GM19438 (cell line): ENCODE measurements around the gene ATP1B4.

ENCODE experiments used
- ATAC-seq: cut with Tn5 transposase; IDR thresholded peaks from one replicate; pipeline ENCODE4 v1.9.1; 2021; ENCODE audit warnings: low read depth; ENCODE audit not compliant: unreplicated experiment

The ATP1B4 gene

DNA sequence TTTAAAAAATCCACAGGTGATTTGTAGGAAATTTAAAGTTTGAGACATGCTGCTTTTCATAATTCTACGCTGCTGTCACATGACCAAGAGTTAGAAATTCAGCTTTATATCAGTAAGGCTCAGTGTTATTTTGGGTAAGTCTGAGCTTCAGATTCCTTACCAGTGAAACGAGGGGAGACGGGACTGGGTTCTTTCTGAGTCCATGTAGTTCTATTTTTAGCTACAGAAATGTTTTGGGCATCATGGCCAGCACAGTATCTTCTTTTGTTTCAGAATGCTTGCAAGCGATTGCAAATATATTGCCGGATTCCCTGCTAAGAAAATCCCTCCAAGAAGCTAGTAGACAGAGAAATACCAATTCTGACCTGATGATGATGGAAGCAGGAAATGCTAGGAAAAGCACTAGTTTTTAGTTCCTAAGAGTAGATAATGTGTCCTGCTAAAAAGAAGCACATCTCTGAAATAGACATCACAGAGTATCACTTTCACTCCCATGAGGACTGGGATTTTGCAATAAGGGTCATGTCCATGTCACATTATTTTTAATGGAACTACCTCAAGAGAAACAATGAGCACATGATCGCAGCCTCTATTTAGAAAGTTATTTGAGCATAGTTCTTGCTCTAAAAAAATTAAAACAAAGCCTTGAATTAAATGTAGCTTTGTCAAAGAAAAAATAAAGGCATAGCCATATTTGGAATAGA lies 10.9 kb downstream of the ATP1B4 start:
- no peak for ATAC-seq

DNA sequence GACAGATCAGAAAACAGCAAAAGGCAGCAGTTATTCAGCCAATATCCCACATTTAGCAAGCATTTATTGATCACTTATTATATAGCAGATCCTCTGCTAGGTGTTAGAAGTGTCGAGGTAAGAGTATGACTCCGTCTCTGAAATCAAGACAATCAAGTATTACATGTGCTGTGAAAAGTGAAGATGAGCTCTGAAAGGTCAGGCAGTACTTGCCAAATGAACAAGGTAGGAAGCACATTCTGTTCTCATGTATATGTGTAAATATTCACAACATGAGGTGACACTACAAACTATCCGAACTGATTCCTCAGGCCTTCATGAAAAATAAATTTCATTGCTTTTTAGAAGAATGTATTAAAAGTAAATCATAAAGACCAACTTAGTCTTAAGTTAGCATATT lies 15.3 kb downstream of the ATP1B4 start:
- no peak for ATAC-seq

DNA sequence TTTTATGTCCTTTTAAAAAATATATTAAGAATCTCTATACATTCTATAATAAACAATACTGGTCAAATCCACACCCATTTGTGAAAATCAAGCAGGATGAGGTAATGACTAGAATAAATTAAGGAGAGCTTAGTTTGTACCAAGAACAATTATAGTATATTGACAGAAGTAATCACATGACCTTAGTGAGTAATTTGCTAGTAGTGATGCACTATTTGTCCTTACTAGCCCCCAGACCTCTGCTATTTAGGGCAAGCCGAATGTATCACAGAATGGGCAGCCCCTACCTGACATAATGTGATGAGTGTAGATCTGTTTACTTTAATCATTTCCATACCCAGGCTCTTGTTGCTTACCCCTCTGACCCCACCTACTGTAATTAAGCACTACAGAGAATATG lies 15.8 kb downstream of the ATP1B4 start:
- no peak for ATAC-seq

DNA sequence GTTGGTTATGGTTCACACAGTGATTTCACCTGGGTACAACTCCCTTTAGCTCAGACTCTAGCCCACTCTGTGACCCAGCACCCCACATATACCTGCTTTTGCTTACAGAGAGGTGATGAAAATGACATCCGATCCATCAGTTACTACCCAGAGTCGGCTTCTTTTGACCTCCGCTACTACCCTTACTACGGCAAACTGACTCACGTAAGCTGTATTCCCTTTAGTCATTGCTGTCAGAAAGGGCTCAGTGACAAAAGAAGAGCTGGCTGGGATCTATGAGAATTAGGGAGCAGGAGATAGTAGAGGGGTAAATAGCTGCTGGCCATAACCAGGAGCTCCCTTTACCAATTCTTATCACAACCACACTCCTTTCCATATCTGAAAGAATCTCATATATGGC lies 16.7 kb downstream of the ATP1B4 start:
- ATAC-seq, result no peak

DNA sequence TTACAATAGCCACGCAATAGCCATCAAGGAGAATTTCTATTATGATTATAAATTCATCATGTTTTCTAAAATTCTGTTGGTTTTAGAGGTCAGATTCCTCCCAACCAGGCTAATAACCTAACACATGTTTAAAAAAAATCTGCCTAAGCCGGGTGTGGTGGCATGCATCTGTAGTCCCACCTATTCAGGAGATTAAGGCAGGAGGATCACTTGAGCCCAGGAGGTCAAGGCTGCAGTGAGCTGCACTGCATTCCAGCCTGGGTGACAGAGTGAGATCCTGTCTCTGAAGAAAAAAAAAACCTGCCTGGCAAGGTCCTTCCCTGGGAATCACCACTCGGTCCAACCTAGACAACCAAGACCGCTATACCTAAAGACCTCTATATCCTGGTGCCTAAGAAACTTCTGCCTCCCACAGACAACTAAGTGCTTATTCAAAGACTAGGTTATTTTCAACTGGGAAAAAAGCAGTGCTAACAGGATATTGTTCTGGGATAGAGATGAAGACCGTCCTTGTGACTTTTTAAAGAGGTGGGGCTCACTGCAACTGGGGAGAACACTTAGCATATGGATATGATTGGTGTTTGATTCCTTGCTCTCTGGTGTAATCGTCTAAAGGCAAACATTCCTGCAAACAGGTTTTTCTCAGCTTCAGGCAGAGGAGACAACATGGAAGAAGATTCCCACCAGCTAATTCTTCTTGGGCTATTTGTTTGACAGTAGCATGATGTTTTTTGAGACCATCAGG lies 18.2 kb downstream of the ATP1B4 start:
- no peak for ATAC-seq

DNA sequence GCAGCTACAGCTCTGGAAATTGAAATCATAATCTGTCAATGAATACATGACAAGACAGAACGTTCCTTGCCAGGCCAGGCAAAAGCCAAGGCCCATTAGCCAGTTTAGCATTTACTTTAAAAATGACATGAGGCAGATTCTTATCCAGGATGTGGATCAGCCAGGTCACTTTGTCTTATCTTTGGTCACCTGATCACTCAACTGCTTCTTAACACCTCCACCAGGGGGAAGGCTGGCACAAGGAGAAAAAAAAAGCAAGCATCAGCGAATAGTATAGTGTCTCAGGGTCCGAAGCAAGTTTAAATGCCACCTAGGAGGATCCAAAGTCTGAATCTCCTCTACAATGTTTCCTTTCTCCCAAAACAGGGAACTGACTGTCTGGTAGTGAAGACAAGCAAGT lies 18.8 kb downstream of the ATP1B4 start:
- no peak for ATAC-seq

DNA sequence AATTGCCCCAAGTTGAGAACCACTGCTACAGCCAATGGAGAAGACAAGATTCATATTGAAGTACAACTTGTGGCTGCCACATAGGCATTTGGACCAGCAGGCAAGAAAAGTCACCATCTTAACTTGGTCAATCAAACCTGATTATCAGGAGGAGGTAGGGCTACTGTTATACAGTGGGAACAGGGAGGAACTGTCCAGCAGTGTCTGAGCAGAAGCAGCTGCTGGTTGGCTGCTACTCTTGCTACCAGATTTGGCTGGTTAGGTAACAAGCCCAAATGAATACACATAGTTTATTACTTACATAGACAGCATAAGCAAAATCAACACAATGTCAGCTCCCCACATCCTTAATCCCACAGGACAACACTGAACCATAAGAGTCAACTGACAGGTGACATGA lies 39.4 kb downstream of the ATP1B4 start:
- no peak for ATAC-seq

DNA sequence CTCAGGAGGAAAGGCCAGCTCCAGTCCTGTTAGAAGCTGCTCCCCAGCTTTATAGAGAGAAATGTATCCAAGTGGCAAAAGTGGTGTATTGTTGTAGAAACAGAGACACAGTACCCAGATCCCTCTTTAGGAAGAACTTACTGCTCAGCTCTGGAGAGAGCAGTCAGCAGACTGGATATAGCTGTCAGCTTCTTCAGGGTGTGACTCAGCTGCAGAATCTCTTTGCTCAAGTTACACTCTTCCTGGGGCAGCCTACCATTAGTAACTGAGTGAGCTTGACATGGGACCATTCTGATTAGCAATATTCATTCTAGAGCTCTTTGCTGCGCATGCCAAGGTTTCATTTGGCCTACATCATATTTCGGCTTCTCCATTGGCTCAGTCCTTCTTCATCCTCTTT lies 40.5 kb downstream of the ATP1B4 start:
- no peak for ATAC-seq

DNA sequence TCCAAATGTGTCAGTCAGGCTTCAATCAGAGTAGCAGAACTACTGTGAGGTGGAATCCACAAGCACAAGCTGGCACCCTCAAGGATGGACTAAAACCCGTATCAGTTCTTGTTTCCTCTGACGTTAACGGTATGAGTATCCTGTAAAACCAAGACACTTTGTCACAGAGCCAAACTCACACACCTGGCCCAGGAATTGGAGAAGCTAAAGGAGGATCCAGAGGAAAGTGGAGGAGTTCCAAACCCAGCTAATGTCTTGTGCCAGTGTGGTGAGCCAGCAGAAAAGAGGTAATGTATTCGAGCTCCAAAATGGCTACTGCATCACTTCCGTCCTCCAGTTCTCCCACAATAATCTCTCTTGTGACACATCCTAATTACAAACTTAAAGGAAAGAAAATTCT lies 44.7 kb downstream of the ATP1B4 start:
- ATAC-seq, result no peak

DNA sequence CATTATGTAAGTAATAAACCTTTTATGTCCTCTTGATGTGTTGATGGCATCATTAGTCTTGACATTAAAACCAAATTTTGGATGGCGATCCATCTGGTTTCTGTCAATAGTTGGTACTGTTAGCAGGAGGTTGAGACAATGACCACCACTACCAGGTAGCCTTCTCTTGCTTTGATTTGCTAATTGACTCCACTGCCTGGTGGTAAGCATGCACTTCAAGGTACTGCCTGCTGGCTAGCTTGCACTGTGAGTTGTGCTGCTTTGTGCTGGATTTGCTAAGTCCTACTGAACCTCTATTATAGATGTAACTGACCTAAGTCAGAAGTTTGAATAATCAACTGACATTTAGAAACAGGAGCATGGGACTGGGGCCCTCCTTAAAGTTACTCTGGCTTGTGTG lies 46.3 kb downstream of the ATP1B4 start:
- ATAC-seq, result no peak

DNA sequence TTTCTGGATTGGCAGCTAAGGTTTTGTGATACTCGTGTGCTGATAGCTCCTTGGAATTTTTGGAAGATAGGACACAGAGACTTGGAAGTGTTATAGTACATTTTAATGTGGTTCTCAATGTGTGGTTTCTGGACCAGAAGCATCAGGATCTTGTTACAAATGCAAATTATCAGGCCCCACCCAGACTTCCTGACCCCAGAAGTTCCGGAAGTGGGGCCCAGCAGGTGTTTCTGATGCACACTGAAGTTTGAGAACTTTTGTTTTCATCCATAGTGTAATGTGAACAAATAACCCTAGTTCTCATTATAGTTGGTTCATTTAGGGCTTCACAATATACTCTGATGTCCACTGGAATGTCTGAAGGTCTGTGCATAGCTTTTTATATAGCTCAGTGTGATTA lies 57.6 kb downstream of the ATP1B4 start:
- ATAC-seq, result peak; percentile 65

DNA sequence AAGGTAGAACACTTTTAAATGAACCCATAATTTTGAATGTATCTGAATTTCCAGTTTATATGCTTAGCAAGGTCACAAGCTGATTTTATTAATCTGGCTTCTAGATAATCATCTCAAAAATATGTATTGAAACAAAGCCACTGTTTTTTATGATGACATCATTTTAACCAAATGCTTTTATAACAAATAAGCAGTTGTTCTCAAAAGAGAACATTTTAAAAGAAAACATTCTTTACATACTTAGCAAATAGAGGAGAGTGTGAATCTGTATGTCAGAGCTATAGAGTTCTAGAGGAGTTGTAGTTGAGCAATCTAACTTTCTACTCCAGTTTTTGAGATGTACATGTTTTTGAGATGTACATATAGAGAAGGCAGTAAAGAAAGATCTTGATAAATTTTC lies 64.7 kb downstream of the ATP1B4 start:
- no peak for ATAC-seq

DNA sequence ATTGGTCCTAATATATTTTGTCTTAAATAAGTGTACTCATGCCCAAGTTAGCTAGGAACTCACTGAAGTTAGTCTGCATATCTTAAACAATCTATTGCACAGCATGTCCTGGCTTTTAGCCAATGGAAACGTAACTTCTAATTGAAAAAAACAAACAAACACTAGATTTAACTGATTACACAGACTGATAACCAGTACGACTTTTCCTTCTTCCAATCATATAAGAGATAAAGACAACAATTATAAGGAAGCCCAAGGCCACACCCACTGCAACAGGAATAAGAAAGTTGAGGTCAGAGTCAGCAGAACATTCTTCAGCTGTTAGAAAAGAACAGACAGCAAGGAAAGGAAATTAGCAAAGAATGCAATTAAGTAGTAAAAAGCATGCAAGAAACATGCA lies 66.4 kb downstream of the ATP1B4 start:
- no peak for ATAC-seq

DNA sequence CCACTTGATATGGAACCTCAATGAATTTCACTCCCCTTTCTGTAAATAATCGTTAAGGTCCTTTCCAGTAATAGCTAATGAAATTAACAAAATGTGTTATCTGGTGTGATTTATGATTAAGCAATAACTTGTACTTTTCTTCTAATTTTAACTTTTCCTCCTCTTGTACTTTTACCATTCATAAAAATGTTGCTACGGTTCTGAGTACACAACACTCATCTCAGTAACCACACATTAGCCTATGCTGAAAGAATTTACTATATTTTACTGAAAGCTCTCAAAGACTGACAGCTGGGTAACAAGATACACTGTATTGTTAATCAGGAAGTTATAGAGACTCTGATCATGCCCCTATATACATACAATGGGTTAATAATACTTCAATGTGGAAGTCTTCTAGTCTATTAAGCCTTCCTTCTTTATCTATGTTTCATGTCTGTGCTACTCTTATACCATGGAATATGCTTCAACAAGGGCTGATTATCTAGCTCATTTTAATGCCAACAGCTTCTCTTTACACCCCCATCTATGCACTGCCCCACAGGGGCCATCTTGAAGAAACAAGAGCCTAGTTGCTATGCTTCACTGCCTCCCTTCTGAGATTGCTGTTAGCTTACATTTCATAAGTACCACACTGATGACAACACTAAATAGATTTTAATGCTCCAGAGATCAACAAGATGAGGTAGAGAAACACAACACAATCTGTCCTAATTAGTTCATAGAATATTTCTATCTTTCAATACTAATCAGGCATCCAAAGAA lies 68.1 kb downstream of the ATP1B4 start:
- no peak for ATAC-seq
